SK-N-SH treated with all-trans-retinoic acid at 6 μM for 48 hours (cell line): Measurements from ENCODE around the gene YTHDC2.
A peak's percentile ranks its signal among the peaks of the same experiment; 100 is the strongest.

Experiments
- ATAC-seq: fragments of 200-7000 bp; cut with Tn5 transposase; 3 replicates; pipeline ENCODE4 v1.9.1; 2020; ENCODE audit warnings: mild to moderate bottlenecking, moderate library complexity
- ARNTL ChIP-seq: fragments of 450-650 bp; formaldehyde crosslinking; IDR thresholded peaks from 2 replicates; pipeline ENCODE4 v1.5.0; 2020; ENCODE audit warnings: low read depth, mild to moderate bottlenecking, moderate library complexity, borderline replicate concordance
- CREB5 ChIP-seq: fragments of 250-450 bp; sonication (Bioruptor Pico); IDR thresholded peaks from 2 replicates; pipeline ENCODE4 v1.5.1; 2020; ENCODE audit warnings: low read depth, mild to moderate bottlenecking, moderate library complexity
- CSDC2 ChIP-seq: fragments of 250-450 bp; sonication (Bioruptor Pico); IDR thresholded peaks from 2 replicates; pipeline ENCODE4 v1.5.0; 2020; ENCODE audit warnings: mild to moderate bottlenecking, moderate library complexity
- CSRNP3 ChIP-seq: fragments of 250-450 bp; sonication (Bioruptor Pico); IDR thresholded peaks from 2 replicates; pipeline ENCODE4 v1.5.1; 2021; ENCODE audit warnings: mild to moderate bottlenecking, moderate library complexity
- ESRRG ChIP-seq: fragments of 250-450 bp; sonication (Bioruptor Pico); IDR thresholded peaks from 2 replicates; pipeline ENCODE4 v1.6.1; 2021; ENCODE audit warnings: mild to moderate bottlenecking
- GLIS3 ChIP-seq: fragments of 250-450 bp; sonication (Bioruptor Pico); IDR thresholded peaks from 2 replicates; pipeline ENCODE4 v1.5.0; 2020; ENCODE audit warnings: mild to moderate bottlenecking, moderate library complexity
- ISL1 ChIP-seq: fragments of 250-450 bp; sonication (Bioruptor Pico); IDR thresholded peaks from 2 replicates; pipeline ENCODE4 v2.1.2; 2022; ENCODE audit warnings: mild to moderate bottlenecking, moderate library complexity
- OSR1 ChIP-seq: fragments of 250-450 bp; sonication (Bioruptor Pico); IDR thresholded peaks from 2 replicates; pipeline ENCODE4 v1.8.0; 2022; ENCODE audit warnings: moderate library complexity, mild to moderate bottlenecking, inconsistent platforms
- PATZ1 ChIP-seq: fragments of 250-450 bp; sonication (Bioruptor Pico); IDR thresholded peaks from 2 replicates; pipeline ENCODE4 v1.8.0; 2020; ENCODE audit warnings: mild to moderate bottlenecking, moderate library complexity, borderline replicate concordance
- POU6F1 ChIP-seq: fragments of 250-450 bp; sonication (Bioruptor Pico); IDR thresholded peaks from 2 replicates; pipeline ENCODE4 v1.8.0; 2021; ENCODE audit warnings: low read depth, mild to moderate bottlenecking, moderate library complexity, borderline replicate concordance
- PPARA ChIP-seq: fragments of 250-450 bp; sonication (Bioruptor Pico); IDR thresholded peaks from 2 replicates; pipeline ENCODE4 v1.5.0; 2020; ENCODE audit warnings: mild to moderate bottlenecking, borderline replicate concordance
- RARB ChIP-seq: fragments of 250-450 bp; sonication (Bioruptor Pico); IDR thresholded peaks from 2 replicates; pipeline ENCODE4 v1.8.0; 2021; ENCODE audit warnings: mild to moderate bottlenecking, moderate library complexity
- SNAI2 ChIP-seq: fragments of 250-450 bp; sonication (Bioruptor Pico); IDR thresholded peaks from 2 replicates; pipeline ENCODE4 v1.5.0; 2020; ENCODE audit warnings: mild to moderate bottlenecking, moderate library complexity
- TCF4 ChIP-seq: fragments of 250-450 bp; sonication (Bioruptor Pico); IDR thresholded peaks from 2 replicates; pipeline ENCODE4 v1.8.0; 2021; ENCODE audit warnings: mild to moderate bottlenecking, moderate library complexity, borderline replicate concordance
- TOX ChIP-seq: fragments of 250-450 bp; sonication (Bioruptor Pico); IDR thresholded peaks from 2 replicates; pipeline ENCODE4 v1.8.0; 2021; ENCODE audit warnings: mild to moderate bottlenecking, moderate library complexity, borderline replicate concordance
- TSHZ2 ChIP-seq: fragments of 250-450 bp; sonication (Bioruptor Pico); IDR thresholded peaks from 2 replicates; pipeline ENCODE4 v1.5.0; 2020; ENCODE audit warnings: mild to moderate bottlenecking, moderate library complexity
- ZC3H10 ChIP-seq: fragments of 250-450 bp; sonication (Bioruptor Pico); IDR thresholded peaks from 2 replicates; pipeline ENCODE4 v1.5.1; 2021; ENCODE audit warnings: mild to moderate bottlenecking, moderate library complexity
- ZFP3 ChIP-seq: fragments of 250-450 bp; sonication (Bioruptor Pico); IDR thresholded peaks from 2 replicates; pipeline ENCODE4 v1.5.0; 2020; ENCODE audit warnings: mild to moderate bottlenecking, moderate library complexity
- ZFP30 ChIP-seq: fragments of 450-650 bp; formaldehyde crosslinking; IDR thresholded peaks from 2 replicates; pipeline ENCODE4 v1.5.0; 2022; ENCODE audit warnings: mild to moderate bottlenecking, moderate library complexity
- ZNF565 ChIP-seq: fragments of 450-650 bp; formaldehyde crosslinking; conservative IDR thresholded peaks from 2 replicates; pipeline ENCODE4 v1.5.0; 2020; ENCODE audit warnings: low read depth, mild to moderate bottlenecking, moderate library complexity
- ZNF70 ChIP-seq: fragments of 450-650 bp; formaldehyde crosslinking; IDR thresholded peaks from 2 replicates; pipeline ENCODE4 v1.5.0; 2020; ENCODE audit warnings: mild to moderate bottlenecking, moderate library complexity
- ZNF8 ChIP-seq: fragments of 450-650 bp; formaldehyde crosslinking; IDR thresholded peaks from 2 replicates; pipeline ENCODE4 v1.5.0; 2020; ENCODE audit warnings: mild to moderate bottlenecking, moderate library complexity

YTHDC2 gene

GRCh38 chr5:113513384-113514288 lies at the start of gene YTHDC2:
YTHDC2 (plus strand) TSS chr5:113513694; CDS start chr5:113513896, 202 bp downstream.
- ATAC-seq: peak; percentile 99
- TF ChIP-seq ZFP30 (CRISPR knock-in tag) (0 out of 2 replicates have a peak, but pooled peaks have one; percentile 55), ZNF70 (CRISPR knock-in tag) (no peak), CREB5 (CRISPR knock-in tag) (peak; percentile 39; the same call in 1 of the 2 replicates), ZNF8 (0 out of 2 replicates have a peak, but pooled peaks have one; percentile 28), ZFP3 (peak; percentile 74), ZC3H10 (CRISPR knock-in tag) (no peak), SNAI2 (CRISPR knock-in tag) (no peak; the same call in 1 of the 2 replicates), TSHZ2 (CRISPR knock-in tag) (peak; percentile 69; the same call in 1 of the 2 replicates), TOX (CRISPR knock-in tag) (no peak), TCF4 (CRISPR knock-in tag) (no peak), POU6F1 (CRISPR knock-in tag) (no peak), ARNTL (CRISPR knock-in tag) (no peak), CSDC2 (CRISPR knock-in tag) (peak; percentile 92), ISL1 (CRISPR knock-in tag) (no peak), OSR1 (CRISPR knock-in tag) (no peak), PPARA (CRISPR knock-in tag) (peak; percentile 74; the same call in 1 of the 2 replicates), GLIS3 (CRISPR knock-in tag) (no peak), ZNF565 (peak; percentile 88; the same call in 1 of the 2 replicates), PATZ1 (CRISPR knock-in tag) (no peak)

GRCh38 chr5:113474100-113474728 lies 39.3 kb upstream of the YTHDC2 start:
- ATAC-seq: no peak
- TF ChIP-seq CREB5 (CRISPR knock-in tag) (no peak), CSRNP3 (CRISPR knock-in tag) (no peak), TSHZ2 (CRISPR knock-in tag) (no peak), ESRRG (no peak), GLIS3 (CRISPR knock-in tag) (no peak), PATZ1 (CRISPR knock-in tag) (no peak), RARB (CRISPR knock-in tag) (no peak), CSDC2 (CRISPR knock-in tag) (no peak)
